ENCODE measurements around the gene ZNF783. TPM values are rescaled to one million over a fixed set of nuclear protein-coding genes. Genes with fewer than 3 reads are reported as not detected.

The ZNF783 gene
- total RNA-seq, 1 experiment from 2014 or later = 9.9 TPM

- DNase-seq (ENCODE audit: low spot score) = peak; percentile 95
- Mint-ChIP-seq H3K27ac (peak within 1 kb of the TSS; percentile 83), H3K9me3 (peaks cover 14% of the 10 kb centered on the region), H3K36me3 (peaks cover 12% of the 10 kb centered on the region), H3K4me1 (peaks cover 11% of the 10 kb centered on the region), H3K4me3 (peak within 1 kb of the TSS; percentile 96), H3K27me3 (ENCODE audit: low read depth) (peaks cover 13% of the 10 kb centered on the region; the same call in 1 of the 2 replicates)
- ChIA-PET CTCF (interaction anchor here (0.6 to 1.9 kb wide), 4 partner anchors 22 to 167 kb away, joined by 3 to 7 read pairs (median 5); partner anchors contain the start of gene ZNF783), POLR2A (no interaction called here)
- ATAC-seq = peak; percentile 100
- TF ChIP-seq ELF4 (CRISPR knock-in tag; IDR thresholded peaks at IDR 0.05; ENCODE audit: low read depth) = no peak
- TF ChIP-seq, protein P1, sequence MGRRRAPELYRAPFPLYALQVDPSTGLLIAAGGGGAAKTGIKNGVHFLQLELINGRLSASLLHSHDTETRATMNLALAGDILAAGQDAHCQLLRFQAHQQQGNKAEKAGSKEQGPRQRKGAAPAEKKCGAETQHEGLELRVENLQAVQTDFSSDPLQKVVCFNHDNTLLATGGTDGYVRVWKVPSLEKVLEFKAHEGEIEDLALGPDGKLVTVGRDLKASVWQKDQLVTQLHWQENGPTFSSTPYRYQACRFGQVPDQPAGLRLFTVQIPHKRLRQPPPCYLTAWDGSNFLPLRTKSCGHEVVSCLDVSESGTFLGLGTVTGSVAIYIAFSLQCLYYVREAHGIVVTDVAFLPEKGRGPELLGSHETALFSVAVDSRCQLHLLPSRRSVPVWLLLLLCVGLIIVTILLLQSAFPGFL (CRISPR knock-in tag; IDR thresholded peaks at IDR 0.05; ENCODE audit: borderline replicate concordance) = no peak
- TF ChIP-seq ZNF416 (CRISPR knock-in tag; IDR thresholded peaks at IDR 0.05) = no peak
- peak; percentile 71 for TF ChIP-seq GABPB1 (CRISPR knock-in tag; IDR thresholded peaks at IDR 0.05)
- no peak for TF ChIP-seq ZNF396 (CRISPR knock-in tag; IDR thresholded peaks at IDR 0.05; ENCODE audit: borderline replicate concordance)
- peak; percentile 34; the same call in 1 of the 2 replicates for TF ChIP-seq ARID4B (CRISPR knock-in tag; IDR thresholded peaks at IDR 0.05; ENCODE audit: borderline replicate concordance)
- peak; percentile 75; the same call in 1 of the 2 replicates for TF ChIP-seq ETV6 (CRISPR knock-in tag; IDR thresholded peaks at IDR 0.05)
- no peak for TF ChIP-seq ZNF671 (CRISPR knock-in tag; IDR thresholded peaks at IDR 0.05)
- peak; percentile 96 for TF ChIP-seq FOXP1 (CRISPR knock-in tag; IDR thresholded peaks at IDR 0.05; ENCODE audit: borderline replicate concordance)
- TF ChIP-seq, protein P2, sequence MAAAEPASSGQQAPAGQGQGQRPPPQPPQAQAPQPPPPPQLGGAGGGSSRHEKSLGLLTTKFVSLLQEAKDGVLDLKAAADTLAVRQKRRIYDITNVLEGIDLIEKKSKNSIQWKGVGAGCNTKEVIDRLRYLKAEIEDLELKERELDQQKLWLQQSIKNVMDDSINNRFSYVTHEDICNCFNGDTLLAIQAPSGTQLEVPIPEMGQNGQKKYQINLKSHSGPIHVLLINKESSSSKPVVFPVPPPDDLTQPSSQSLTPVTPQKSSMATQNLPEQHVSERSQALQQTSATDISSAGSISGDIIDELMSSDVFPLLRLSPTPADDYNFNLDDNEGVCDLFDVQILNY (CRISPR knock-in tag; IDR thresholded peaks at IDR 0.05) = peak; percentile 84
- TF ChIP-seq ZNF425 (CRISPR knock-in tag; conservative IDR thresholded peaks at IDR 0.05) = no peak
- TF ChIP-seq, protein P3, sequence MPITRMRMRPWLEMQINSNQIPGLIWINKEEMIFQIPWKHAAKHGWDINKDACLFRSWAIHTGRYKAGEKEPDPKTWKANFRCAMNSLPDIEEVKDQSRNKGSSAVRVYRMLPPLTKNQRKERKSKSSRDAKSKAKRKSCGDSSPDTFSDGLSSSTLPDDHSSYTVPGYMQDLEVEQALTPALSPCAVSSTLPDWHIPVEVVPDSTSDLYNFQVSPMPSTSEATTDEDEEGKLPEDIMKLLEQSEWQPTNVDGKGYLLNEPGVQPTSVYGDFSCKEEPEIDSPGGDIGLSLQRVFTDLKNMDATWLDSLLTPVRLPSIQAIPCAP (CRISPR knock-in tag; IDR thresholded peaks at IDR 0.05) = no peak
- TF ChIP-seq ZNF232 (CRISPR knock-in tag; IDR thresholded peaks at IDR 0.05) = peak; percentile 14; the same call in 1 of the 2 replicates
- TF ChIP-seq, protein P4, sequence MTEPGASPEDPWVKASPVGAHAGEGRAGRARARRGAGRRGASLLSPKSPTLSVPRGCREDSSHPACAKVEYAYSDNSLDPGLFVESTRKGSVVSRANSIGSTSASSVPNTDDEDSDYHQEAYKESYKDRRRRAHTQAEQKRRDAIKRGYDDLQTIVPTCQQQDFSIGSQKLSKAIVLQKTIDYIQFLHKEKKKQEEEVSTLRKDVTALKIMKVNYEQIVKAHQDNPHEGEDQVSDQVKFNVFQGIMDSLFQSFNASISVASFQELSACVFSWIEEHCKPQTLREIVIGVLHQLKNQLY (CRISPR knock-in tag; IDR thresholded peaks at IDR 0.05) = 0 out of 2 replicates have a peak, but pooled peaks have one; percentile 29
- peak; percentile 100 for TF ChIP-seq FOXK1 (CRISPR knock-in tag; IDR thresholded peaks at IDR 0.05)
- TF ChIP-seq SMAD3 (CRISPR knock-in tag; IDR thresholded peaks at IDR 0.05; ENCODE audit: borderline replicate concordance) = peak; percentile 79; the same call in 1 of the 2 replicates
- peak; percentile 74; the same call in 1 of the 2 replicates for TF ChIP-seq CREM (CRISPR knock-in tag; IDR thresholded peaks at IDR 0.05)
- 0 out of 2 replicates have a peak, but pooled peaks have one; percentile 60 for TF ChIP-seq NFE2L1 (CRISPR knock-in tag; IDR thresholded peaks at IDR 0.05)
- TF ChIP-seq, protein P5, sequence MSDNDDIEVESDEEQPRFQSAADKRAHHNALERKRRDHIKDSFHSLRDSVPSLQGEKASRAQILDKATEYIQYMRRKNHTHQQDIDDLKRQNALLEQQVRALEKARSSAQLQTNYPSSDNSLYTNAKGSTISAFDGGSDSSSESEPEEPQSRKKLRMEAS (CRISPR knock-in tag; IDR thresholded peaks at IDR 0.05) = 0 out of 2 replicates have a peak, but pooled peaks have one; percentile 51
- TF ChIP-seq SP1 (CRISPR knock-in tag; conservative IDR thresholded peaks at IDR 0.05) = peak; percentile 94
- no peak for TF ChIP-seq JAZF1 (CRISPR knock-in tag; IDR thresholded peaks at IDR 0.05)
- no peak for TF ChIP-seq ZBTB21 (CRISPR knock-in tag; IDR thresholded peaks at IDR 0.05; ENCODE audit: borderline replicate concordance)
- TF ChIP-seq CTCF (IDR thresholded peaks at IDR 0.05) = peak; percentile 46; the same call in 1 of the 2 replicates
- TF ChIP-seq ATF1 (CRISPR knock-in tag; IDR thresholded peaks at IDR 0.05) = peak; percentile 32; the same call in 1 of the 2 replicates
These were observed 22.5 kb upstream of the ZNF783 start, which contains the start of gene ZNF212 for GRCh38 chr7:149239345-149240143. TSS of gene ZNF212 (plus strand) at chr7:149239651. CDS start at chr7:149239779, 128 bp downstream.
